GM12878 (cell line): ENCODE data around the gene NDUFB2. TPM values are rescaled to one million over a fixed set of nuclear protein-coding genes. Genes with fewer than 3 reads are reported as not detected.

Experiments
- ATAC-seq: fragments of 200-7000 bp; cut with Tn5 transposase; 3 replicates; pipeline ENCODE4 v1.9.1; 2020; ENCODE audit warnings: mild to moderate bottlenecking, moderate library complexity
- BruUV-seq: library from RNA; stranded (reverse); fragments of 400-500 nt; replicated peaks from 2 replicates; lab custom pipeline; 2021; lab: Mats Ljungman, UMichigan
- CTCF ChIA-PET: fragments of 300-600 bp; sonication (Branson Sonifier 250); formaldehyde crosslinking; extraction: SDS; loops from one replicate; lab custom pipeline; 2021; ENCODE audit warnings: inconsistent platforms; lab: Yijun Ruan, JAX
- POLR2A ChIA-PET: fragments of 350-600 bp; formaldehyde crosslinking; extraction: SDS; loops from one replicate; lab custom pipeline; 2021; ENCODE audit warnings: inconsistent platforms; lab: Charles Lee
- RAD21 ChIA-PET: fragments of 300-600 bp; sonication (Branson Sonifier 250); formaldehyde crosslinking; loops from one replicate; lab custom pipeline; 2023; ENCODE audit warnings: antibody characterized with exemption; ENCODE audit not compliant: unreplicated experiment; lab: Charles Lee
- SMC1A ChIA-PET: fragments of 300-600 bp; sonication (Branson Sonifier 250); formaldehyde crosslinking; loops from one replicate; lab custom pipeline; 2023; ENCODE audit not compliant: unreplicated experiment, uncharacterized antibody; lab: Charles Lee
- DNase-seq: peaks from one replicate; pipeline ENCODE4 v3.0.0-alpha.2; 2011; ENCODE audit warnings: low read depth, low spot score
- FAIRE-seq: peaks from 3 replicates; lab custom pipeline; 2011; peaks lifted over from hg19 to GRCh38; lab: Jason Lieb, UNC
- H2AFZ ChIP-seq: 2 replicates; pipeline ENCODE4 v1.6.0; 2011; ENCODE audit warnings: low read depth, low read length, control low read depth; ENCODE audit not compliant: control insufficient read depth
- H3K27ac ChIP-seq: 2 replicates; pipeline ENCODE4 v1.5.1; 2011; ENCODE audit warnings: control low read depth; ENCODE audit not compliant: control insufficient read depth, insufficient read depth
- H3K27me3 ChIP-seq, 2 experiments: replicated peaks in 1 of 2; 2 replicates each; pipeline versions ENCODE4 v1.6.0 to v1.6.1; 2011; ENCODE audit warnings: low read length in 1 of 2; ENCODE audit not compliant: control insufficient read depth in 2 of 2, insufficient read depth in 2 of 2
- H3K36me3 ChIP-seq, 2 experiments: 2 replicates each; pipeline ENCODE4 v1.5.1; 2011; ENCODE audit warnings: low read length in 1 of 2; ENCODE audit not compliant: control insufficient read depth in 2 of 2, insufficient read depth in 2 of 2
- H3K4me1 ChIP-seq: 2 replicates; pipeline ENCODE4 v1.6.1; 2011; ENCODE audit warnings: mild to moderate bottlenecking, low read length, moderate library complexity, mixed read lengths; ENCODE audit not compliant: control insufficient read depth, insufficient read depth
- H3K4me2 ChIP-seq: 2 replicates; pipeline ENCODE4 v1.6.0; 2011; ENCODE audit warnings: control low read depth; ENCODE audit not compliant: control insufficient read depth, insufficient read depth
- H3K4me3 ChIP-seq: fragments of 200-600 bp; sonication (generic); 2 replicates; pipeline ENCODE4 v1.5.1; 2016
- H3K79me2 ChIP-seq: 2 replicates; pipeline ENCODE4 v1.6.0; 2011; ENCODE audit warnings: low read length; ENCODE audit not compliant: control insufficient read depth, insufficient read depth
- H3K9ac ChIP-seq: 2 replicates; pipeline ENCODE4 v1.8.0; 2011; ENCODE audit warnings: low read length, control low read depth, mixed read lengths; ENCODE audit not compliant: control insufficient read depth, insufficient read depth
- H3K9me3 ChIP-seq: replicated peaks from 3 replicates; pipeline ENCODE4 v1.5.1; 2011; ENCODE audit warnings: mild to moderate bottlenecking, low read length; ENCODE audit not compliant: control insufficient read depth, insufficient read depth
- H4K20me1 ChIP-seq: 2 replicates; pipeline ENCODE4 v1.6.0; 2011; ENCODE audit not compliant: control insufficient read depth, insufficient read depth
- CHD4 ChIP-seq: fragments of 200-600 bp; sonication (generic); IDR thresholded peaks from 2 replicates; pipeline ENCODE4 v1.6.1; 2016; ENCODE audit warnings: mild to moderate bottlenecking
- SP1 ChIP-seq: IDR thresholded peaks from one replicate; pipeline ENCODE4 v1.6.1; 2011; ENCODE audit warnings: low read depth, low read length
- SREBF1 ChIP-seq: IDR thresholded peaks from 2 replicates; pipeline ENCODE4 v1.6.1; 2012; ENCODE audit warnings: mild to moderate bottlenecking, low read length
- TAF1 ChIP-seq: IDR thresholded peaks from 2 replicates; pipeline ENCODE4 v1.6.1; 2011; ENCODE audit warnings: mild to moderate bottlenecking, low read depth, low read length, borderline replicate concordance
- TCF12 ChIP-seq: IDR thresholded peaks from 2 replicates; pipeline ENCODE4 v1.6.1; 2011; ENCODE audit warnings: low read depth, mild to moderate bottlenecking, low read length
- WGBS: methylation state at CpG from one replicate; pipeline ENCODE4 v1.1.6; 2016; ENCODE audit warnings: low lambda C conversion rate; ENCODE audit not compliant: insufficient replicate concordance, insufficient coverage; ENCODE audit errors: missing lambda C conversion rate; 5-methylcytosine and 5-hydroxymethylcytosine counted together
- in situ Hi-C: fragments of 300-500 bp; cut with MboI; formaldehyde crosslinking; loops from 9 replicates; pipeline ENCODE4 v1.14.3; 2018; ENCODE audit warnings: mixed read lengths
- intact Hi-C: fragments of 100-400 bp; cut with micrococcal nuclease; formaldehyde crosslinking; loops from one replicate; pipeline ENCODE4 v1.14.2; 2022; ENCODE audit not compliant: unreplicated experiment
- polyA plus RNA-seq, 11 experiments: library from polyadenylated mRNA; depleted of rRNA in 4 of 11; unstranded in 6 of 11; stranded (reverse) in 5 of 11; fragments of >200 nt; fragmentation: Nextera tagmentation in 4 of 11; fragmentation: Illumina TruSeq in 1 of 11; extraction: Ambion mirVana in 4 of 11; extraction: Trizol in 1 of 11; gene quantifications; 1 replicate in 1 of 11; 2 replicates in 10 of 11; pipeline versions ENCODE4 v1.2.1 to v1.2.3, GENCODE V29; 2011 to 2016; ENCODE audit warnings: inconsistent platforms in 2 of 11, missing spikeins in 2 of 11, low read depth in 1 of 11
- total RNA-seq, 4 experiments: library from RNA; depleted of rRNA in 3 of 4; stranded (reverse); fragments of >200 nt in 3 of 4; fragmentation: Illumina TruSeq in 1 of 4; extraction: Trizol in 1 of 4; gene quantifications; 2 replicates each; pipeline versions ENCODE4 v1.2.1 to v1.2.3, GENCODE V29; 2013 to 2021
- TF ChIP-seq, protein P1 (sequence below): IDR thresholded peaks from 2 replicates; pipeline ENCODE4 v1.6.1; 2011; ENCODE audit warnings: low read depth, mild to moderate bottlenecking, low read length, moderate library complexity, borderline replicate concordance; ENCODE audit errors: extremely low read depth
- TF ChIP-seq, protein P2 (sequence below): fragments of 450-650 bp; IDR thresholded peaks from 2 replicates; pipeline ENCODE4 v1.6.1; 2018; ENCODE audit warnings: mild to moderate bottlenecking, low read depth, moderate library complexity; ENCODE audit not compliant: partially characterized antibody

NDUFB2 gene
- total and polyA plus RNA-seq, 10 of the 15 experiments (the other 5 are each of a cell fraction or from before 2014, with no cell fraction given), result 109 to 1,236 (median 323) TPM

DNA sequence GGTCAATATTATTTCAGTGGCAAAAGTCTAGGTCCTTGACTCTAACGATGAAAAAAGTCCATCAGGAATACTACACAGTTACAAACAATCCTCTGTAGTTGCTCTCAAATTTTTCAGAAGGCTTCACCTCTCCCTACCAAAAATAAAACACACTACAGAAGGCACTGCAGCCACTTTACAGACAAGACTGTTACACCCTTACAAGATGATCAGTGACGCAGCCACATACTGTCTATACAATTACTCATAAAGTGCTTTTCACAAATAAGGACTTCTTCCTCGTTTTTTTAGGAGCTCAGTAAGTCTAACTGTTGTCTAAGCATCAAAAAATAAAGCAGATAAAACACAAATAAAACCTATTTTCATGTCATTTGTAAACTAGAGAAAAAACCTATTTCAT is 27.1 kb downstream of the NDUFB2 start:
- BruUV-seq, result no TSS peak
- intact Hi-C loops (no loop called here), in situ Hi-C loops (no loop called here)
- Histone ChIP-seq H3K27ac (no peak overlapping the region), H3K9ac (no peak overlapping the region), H3K4me1 (no peaks in the 10 kb centered on the region; the same call in 1 of the 2 replicates), H3K4me2 (no peak overlapping the region), H4K20me1 (no peaks in the 10 kb centered on the region; the same call in 1 of the 2 replicates), H3K27me3 (no peaks in the 10 kb centered on the region), H3K9me3 (no peaks in the 10 kb centered on the region), H3K4me3 (no peak overlapping the region), H2AFZ (no peak overlapping the region), H3K36me3 (no peaks in the 10 kb centered on the region), H3K79me2 (no peaks in the 10 kb centered on the region)
- no peak for TF ChIP-seq CHD4
- TF ChIP-seq SREBF1, result no peak
- TF ChIP-seq SP1, result no peak
- no peak for TF ChIP-seq TAF1
- TF ChIP-seq, protein P1, sequence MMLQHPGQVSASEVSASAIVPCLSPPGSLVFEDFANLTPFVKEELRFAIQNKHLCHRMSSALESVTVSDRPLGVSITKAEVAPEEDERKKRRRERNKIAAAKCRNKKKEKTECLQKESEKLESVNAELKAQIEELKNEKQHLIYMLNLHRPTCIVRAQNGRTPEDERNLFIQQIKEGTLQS, result no peak
- TF ChIP-seq, protein P2, sequence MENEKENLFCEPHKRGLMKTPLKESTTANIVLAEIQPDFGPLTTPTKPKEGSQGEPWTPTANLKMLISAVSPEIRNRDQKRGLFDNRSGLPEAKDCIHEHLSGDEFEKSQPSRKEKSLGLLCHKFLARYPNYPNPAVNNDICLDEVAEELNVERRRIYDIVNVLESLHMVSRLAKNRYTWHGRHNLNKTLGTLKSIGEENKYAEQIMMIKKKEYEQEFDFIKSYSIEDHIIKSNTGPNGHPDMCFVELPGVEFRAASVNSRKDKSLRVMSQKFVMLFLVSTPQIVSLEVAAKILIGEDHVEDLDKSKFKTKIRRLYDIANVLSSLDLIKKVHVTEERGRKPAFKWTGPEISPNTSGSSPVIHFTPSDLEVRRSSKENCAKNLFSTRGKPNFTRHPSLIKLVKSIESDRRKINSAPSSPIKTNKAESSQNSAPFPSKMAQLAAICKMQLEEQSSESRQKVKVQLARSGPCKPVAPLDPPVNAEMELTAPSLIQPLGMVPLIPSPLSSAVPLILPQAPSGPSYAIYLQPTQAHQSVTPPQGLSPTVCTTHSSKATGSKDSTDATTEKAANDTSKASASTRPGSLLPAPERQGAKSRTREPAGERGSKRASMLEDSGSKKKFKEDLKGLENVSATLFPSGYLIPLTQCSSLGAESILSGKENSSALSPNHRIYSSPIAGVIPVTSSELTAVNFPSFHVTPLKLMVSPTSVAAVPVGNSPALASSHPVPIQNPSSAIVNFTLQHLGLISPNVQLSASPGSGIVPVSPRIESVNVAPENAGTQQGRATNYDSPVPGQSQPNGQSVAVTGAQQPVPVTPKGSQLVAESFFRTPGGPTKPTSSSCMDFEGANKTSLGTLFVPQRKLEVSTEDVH, result no peak
- TF ChIP-seq TCF12, result no peak
- no peak for FAIRE-seq
- RAD21 ChIA-PET, result no interaction called here
- WGBS, result 67% methylated on average over 3 of the region's 3 CpGs
- no peak for DNase-seq
- SMC1A ChIA-PET, result interaction anchor here (1.1 kb wide), 1 partner anchor 21 kb away, joined by 3 read pairs; no protein-coding TSS in a partner anchor
- no peak for ATAC-seq
- CTCF ChIA-PET, result interaction anchor here (0.6 kb wide), 1 partner anchor 659 kb away, joined by 3 read pairs; no protein-coding TSS in a partner anchor
- POLR2A ChIA-PET, result no interaction called here
